HepG2 (cell line): ENCODE data around the gene ELMOD3. TPM values are rescaled to one million over a fixed set of nuclear protein-coding genes. Genes with fewer than 3 reads are reported as not detected.

Source experiments
- ARHGAP35 ChIP-seq: sonication (generic); formaldehyde crosslinking; IDR thresholded peaks from 2 replicates; pipeline ENCODE4 v1.9.0; 2022; ENCODE audit warnings: mild to moderate bottlenecking, inconsistent platforms, moderate library complexity, missing genetic modification reagents, borderline replicate concordance
- CEBPG ChIP-seq: IDR thresholded peaks from 2 replicates; pipeline ENCODE4 v1.6.1; 2016
- HDAC2 ChIP-seq: sonication (generic); formaldehyde crosslinking; IDR thresholded peaks from 2 replicates; pipeline ENCODE4 v1.4.0; 2020; ENCODE audit warnings: missing genetic modification reagents
- HES4 ChIP-seq: sonication (generic); formaldehyde crosslinking; IDR thresholded peaks from 2 replicates; pipeline ENCODE4 v1.9.0; 2021; ENCODE audit warnings: mild to moderate bottlenecking, missing genetic modification reagents, borderline replicate concordance
- HNRNPH1 ChIP-seq: fragments of 200-400 bp; formaldehyde crosslinking; optimal IDR thresholded peaks from 2 replicates; pipeline ENCODE3; 2017; ENCODE audit warnings: mild to moderate bottlenecking, low read depth, low read length
- MEF2D ChIP-seq: sonication (generic); formaldehyde crosslinking; IDR thresholded peaks from 2 replicates; pipeline ENCODE4 v1.5.1; 2020; ENCODE audit warnings: mild to moderate bottlenecking, missing genetic modification reagents
- MTA1 ChIP-seq: sonication (generic); formaldehyde crosslinking; IDR thresholded peaks from 2 replicates; pipeline ENCODE4 v1.4.0; 2020; ENCODE audit warnings: missing genetic modification reagents, mild to moderate bottlenecking, borderline replicate concordance
- SMARCC2 ChIP-seq: fragments of 450-650 bp; IDR thresholded peaks from 2 replicates; pipeline ENCODE4 v1.6.1; 2017; ENCODE audit warnings: antibody characterized with exemption, mild to moderate bottlenecking
- SP140L ChIP-seq: sonication (generic); formaldehyde crosslinking; IDR thresholded peaks from 2 replicates; pipeline ENCODE4 v1.4.0; 2020; ENCODE audit warnings: missing genetic modification reagents, borderline replicate concordance
- SPEN ChIP-seq: sonication (generic); formaldehyde crosslinking; IDR thresholded peaks from 2 replicates; pipeline ENCODE4 v1.5.1; 2020; ENCODE audit warnings: low read depth, mild to moderate bottlenecking, missing genetic modification reagents
- SRY ChIP-seq: sonication (generic); formaldehyde crosslinking; IDR thresholded peaks from 2 replicates; pipeline ENCODE4 v1.8.0; 2022; ENCODE audit warnings: mild to moderate bottlenecking, missing genetic modification reagents
- STAT5B ChIP-seq: sonication (generic); formaldehyde crosslinking; IDR thresholded peaks from 2 replicates; pipeline ENCODE4 v1.4.0; 2020; ENCODE audit warnings: missing genetic modification reagents
- THYN1 ChIP-seq: sonication (generic); formaldehyde crosslinking; IDR thresholded peaks from 2 replicates; pipeline ENCODE4 v1.8.1; 2023; ENCODE audit warnings: low read depth, mild to moderate bottlenecking, moderate library complexity, missing genetic modification reagents, borderline replicate concordance
- TMF1 ChIP-seq: sonication (generic); formaldehyde crosslinking; IDR thresholded peaks from 2 replicates; pipeline ENCODE4 v1.8.1; 2022; ENCODE audit warnings: low read depth, missing genetic modification reagents
- TSC22D2 ChIP-seq: sonication (generic); formaldehyde crosslinking; IDR thresholded peaks from 2 replicates; pipeline ENCODE4 v1.5.1; 2020; ENCODE audit warnings: missing genetic modification reagents, mild to moderate bottlenecking, borderline replicate concordance
- WIZ ChIP-seq: sonication (generic); formaldehyde crosslinking; IDR thresholded peaks from 2 replicates; pipeline ENCODE4 v1.5.1; 2020; ENCODE audit warnings: mild to moderate bottlenecking, missing genetic modification reagents
- ZNF180 ChIP-seq: sonication (generic); formaldehyde crosslinking; IDR thresholded peaks from 2 replicates; pipeline ENCODE4 v1.4.0; 2020; ENCODE audit warnings: low read depth, missing genetic modification reagents, borderline replicate concordance
- ZNF207 ChIP-seq: fragments of 450-650 bp; IDR thresholded peaks from 2 replicates; pipeline ENCODE4 v1.6.1; 2016; ENCODE audit warnings: antibody characterized with exemption, borderline replicate concordance
- ZNF629 ChIP-seq: sonication (generic); formaldehyde crosslinking; conservative IDR thresholded peaks from 2 replicates; pipeline ENCODE4 v1.5.0; 2020; ENCODE audit warnings: missing genetic modification reagents
- ZNF713 ChIP-seq: sonication (generic); formaldehyde crosslinking; IDR thresholded peaks from 2 replicates; pipeline ENCODE4 v1.4.0; 2020; ENCODE audit warnings: mild to moderate bottlenecking, missing genetic modification reagents
- polyA plus RNA-seq, 8 experiments: library from polyadenylated mRNA; depleted of rRNA in 3 of 8; stranded (reverse) in 7 of 8; unstranded in 1 of 8; fragments of >200 nt; fragmentation: Illumina TruSeq in 4 of 8; extraction: Trizol in 4 of 8; gene quantifications; 2 replicates each; pipeline versions ENCODE4 v1.2.1 to v1.2.3, GENCODE V29; 2011 to 2016; ENCODE audit warnings: low read depth in 4 of 8, missing spikeins in 1 of 8, mixed read lengths in 1 of 8; ENCODE audit not compliant: insufficient read depth in 1 of 8
- total RNA-seq, 5 experiments: library from RNA; depleted of rRNA; stranded (reverse); fragments of >200 nt; fragmentation: Illumina TruSeq; extraction: Trizol; gene quantifications; 2 replicates each; pipeline ENCODE4 v1.2.3, GENCODE V29; 2016; ENCODE audit warnings: low read depth in 1 of 5
- TF ChIP-seq, protein P1 (sequence below): sonication (generic); formaldehyde crosslinking; IDR thresholded peaks from 2 replicates; pipeline ENCODE4 v1.4.0; 2020; ENCODE audit warnings: missing genetic modification reagents
- TF ChIP-seq, protein P2 (sequence below): sonication (generic); formaldehyde crosslinking; IDR thresholded peaks from 2 replicates; pipeline ENCODE4 v1.4.0; 2020; ENCODE audit warnings: missing genetic modification reagents, borderline replicate concordance

Gene ELMOD3
- total and polyA plus RNA-seq, 2 of the 13 experiments (the other 11 are each of a cell fraction or from before 2014, with no cell fraction given) = 13.3 to 19.5 TPM

DNA sequence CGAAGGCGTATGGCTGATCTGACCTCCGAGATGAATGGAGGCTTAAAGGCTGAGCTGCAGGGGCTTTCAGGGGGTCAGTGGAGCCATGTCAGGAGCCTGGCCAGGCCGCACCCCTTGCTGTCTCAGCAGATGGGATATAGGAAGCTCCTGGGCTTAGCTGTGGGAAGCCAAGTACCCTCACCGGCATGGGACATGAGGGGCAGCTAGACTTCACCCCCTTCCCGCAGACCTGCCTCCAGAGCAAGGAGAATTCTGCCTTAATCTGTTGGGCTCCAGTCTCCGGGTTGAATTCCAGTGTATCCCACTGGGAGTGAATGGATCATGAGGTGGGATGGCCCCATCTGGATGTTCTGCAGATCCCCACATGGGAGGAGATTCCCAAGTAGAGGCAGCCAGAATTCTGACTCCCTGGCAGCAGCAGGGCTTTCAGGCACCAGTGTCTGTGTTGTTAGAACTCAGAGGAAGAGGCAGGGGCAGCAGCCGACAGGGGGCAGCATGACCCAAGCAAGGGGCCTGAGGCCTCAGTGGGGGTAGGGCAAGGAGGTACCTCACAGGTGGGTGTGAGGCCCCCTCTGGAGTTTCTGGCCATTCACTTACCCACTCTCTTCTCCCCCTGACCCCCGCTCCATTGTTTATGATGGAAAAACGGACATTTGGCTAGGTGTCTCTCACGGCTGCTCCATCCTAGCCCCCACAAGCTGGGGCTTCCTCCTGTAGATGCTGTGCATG lies 36.5 kb downstream of the ELMOD3 start (continued):
- TF ChIP-seq SPEN (CRISPR knock-in tag) (no peak), ZNF207 (no peak), STAT5B (CRISPR knock-in tag) (no peak), HDAC2 (peak; percentile 63; the same call in 1 of the 2 replicates), ZNF180 (CRISPR knock-in tag) (no peak), THYN1 (CRISPR knock-in tag) (no peak), SMARCC2 (no peak), TSC22D2 (CRISPR knock-in tag) (no peak), SP140L (CRISPR knock-in tag) (no peak), TMF1 (CRISPR knock-in tag) (no peak), HNRNPH1 (no peak), ARHGAP35 (no peak), WIZ (CRISPR knock-in tag) (no peak), MEF2D (CRISPR knock-in tag) (no peak), HES4 (CRISPR knock-in tag) (no peak), ZNF713 (CRISPR knock-in tag) (no peak), SRY (CRISPR knock-in tag) (no peak), CEBPG (CRISPR knock-in tag) (no peak), ZNF629 (CRISPR knock-in tag) (no peak), MTA1 (peak; percentile 57; the same call in 1 of the 2 replicates)
- TF ChIP-seq, protein P1, sequence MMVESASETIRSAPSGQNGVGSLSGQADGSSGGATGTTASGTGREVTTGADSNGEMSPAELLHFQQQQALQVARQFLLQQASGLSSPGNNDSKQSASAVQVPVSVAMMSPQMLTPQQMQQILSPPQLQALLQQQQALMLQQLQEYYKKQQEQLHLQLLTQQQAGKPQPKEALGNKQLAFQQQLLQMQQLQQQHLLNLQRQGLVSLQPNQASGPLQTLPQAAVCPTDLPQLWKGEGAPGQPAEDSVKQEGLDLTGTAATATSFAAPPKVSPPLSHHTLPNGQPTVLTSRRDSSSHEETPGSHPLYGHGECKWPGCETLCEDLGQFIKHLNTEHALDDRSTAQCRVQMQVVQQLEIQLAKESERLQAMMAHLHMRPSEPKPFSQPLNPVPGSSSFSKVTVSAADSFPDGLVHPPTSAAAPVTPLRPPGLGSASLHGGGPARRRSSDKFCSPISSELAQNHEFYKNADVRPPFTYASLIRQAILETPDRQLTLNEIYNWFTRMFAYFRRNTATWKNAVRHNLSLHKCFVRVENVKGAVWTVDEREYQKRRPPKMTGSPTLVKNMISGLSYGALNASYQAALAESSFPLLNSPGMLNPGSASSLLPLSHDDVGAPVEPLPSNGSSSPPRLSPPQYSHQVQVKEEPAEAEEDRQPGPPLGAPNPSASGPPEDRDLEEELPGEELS (CRISPR knock-in tag) = peak; percentile 39; the same call in 1 of the 2 replicates
- TF ChIP-seq, protein P2, sequence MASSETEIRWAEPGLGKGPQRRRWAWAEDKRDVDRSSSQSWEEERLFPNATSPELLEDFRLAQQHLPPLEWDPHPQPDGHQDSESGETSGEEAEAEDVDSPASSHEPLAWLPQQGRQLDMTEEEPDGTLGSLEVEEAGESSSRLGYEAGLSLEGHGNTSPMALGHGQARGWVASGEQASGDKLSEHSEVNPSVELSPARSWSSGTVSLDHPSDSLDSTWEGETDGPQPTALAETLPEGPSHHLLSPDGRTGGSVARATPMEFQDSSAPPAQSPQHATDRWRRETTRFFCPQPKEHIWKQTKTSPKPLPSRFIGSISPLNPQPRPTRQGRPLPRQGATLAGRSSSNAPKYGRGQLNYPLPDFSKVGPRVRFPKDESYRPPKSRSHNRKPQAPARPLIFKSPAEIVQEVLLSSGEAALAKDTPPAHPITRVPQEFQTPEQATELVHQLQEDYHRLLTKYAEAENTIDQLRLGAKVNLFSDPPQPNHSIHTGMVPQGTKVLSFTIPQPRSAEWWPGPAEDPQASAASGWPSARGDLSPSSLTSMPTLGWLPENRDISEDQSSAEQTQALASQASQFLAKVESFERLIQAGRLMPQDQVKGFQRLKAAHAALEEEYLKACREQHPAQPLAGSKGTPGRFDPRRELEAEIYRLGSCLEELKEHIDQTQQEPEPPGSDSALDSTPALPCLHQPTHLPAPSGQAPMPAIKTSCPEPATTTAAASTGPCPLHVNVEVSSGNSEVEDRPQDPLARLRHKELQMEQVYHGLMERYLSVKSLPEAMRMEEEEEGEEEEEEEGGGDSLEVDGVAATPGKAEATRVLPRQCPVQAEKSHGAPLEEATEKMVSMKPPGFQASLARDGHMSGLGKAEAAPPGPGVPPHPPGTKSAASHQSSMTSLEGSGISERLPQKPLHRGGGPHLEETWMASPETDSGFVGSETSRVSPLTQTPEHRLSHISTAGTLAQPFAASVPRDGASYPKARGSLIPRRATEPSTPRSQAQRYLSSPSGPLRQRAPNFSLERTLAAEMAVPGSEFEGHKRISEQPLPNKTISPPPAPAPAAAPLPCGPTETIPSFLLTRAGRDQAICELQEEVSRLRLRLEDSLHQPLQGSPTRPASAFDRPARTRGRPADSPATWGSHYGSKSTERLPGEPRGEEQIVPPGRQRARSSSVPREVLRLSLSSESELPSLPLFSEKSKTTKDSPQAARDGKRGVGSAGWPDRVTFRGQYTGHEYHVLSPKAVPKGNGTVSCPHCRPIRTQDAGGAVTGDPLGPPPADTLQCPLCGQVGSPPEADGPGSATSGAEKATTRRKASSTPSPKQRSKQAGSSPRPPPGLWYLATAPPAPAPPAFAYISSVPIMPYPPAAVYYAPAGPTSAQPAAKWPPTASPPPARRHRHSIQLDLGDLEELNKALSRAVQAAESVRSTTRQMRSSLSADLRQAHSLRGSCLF (CRISPR knock-in tag) = no peak
